HG02870 (cell line): ENCODE data around the gene CEMIP.

Source experiments
- ATAC-seq: cut with Tn5 transposase; IDR thresholded peaks from one replicate; pipeline ENCODE4 v1.9.1; 2021; ENCODE audit warnings: mild to moderate bottlenecking, moderate library complexity; ENCODE audit not compliant: unreplicated experiment

The CEMIP gene

DNA sequence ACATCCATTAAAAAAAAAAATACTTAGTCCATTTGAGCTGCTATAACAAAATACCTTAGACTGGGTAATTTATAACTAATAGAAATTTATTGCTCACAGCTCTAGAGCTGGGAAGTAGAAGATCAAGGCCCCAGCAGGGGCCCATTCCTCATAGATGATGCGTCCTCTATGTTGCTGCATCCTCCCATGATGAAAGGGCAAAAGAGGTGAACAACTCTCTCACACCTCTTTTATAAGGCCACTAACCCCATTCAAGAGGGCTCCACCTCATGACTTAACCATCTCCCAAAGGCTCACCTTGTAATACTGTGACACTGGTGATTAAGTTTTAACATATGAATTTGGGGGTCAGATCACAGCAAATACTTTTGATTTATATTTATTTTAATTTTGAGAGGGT, 218.5 kb downstream of the CEMIP start:
- no peak for ATAC-seq

DNA sequence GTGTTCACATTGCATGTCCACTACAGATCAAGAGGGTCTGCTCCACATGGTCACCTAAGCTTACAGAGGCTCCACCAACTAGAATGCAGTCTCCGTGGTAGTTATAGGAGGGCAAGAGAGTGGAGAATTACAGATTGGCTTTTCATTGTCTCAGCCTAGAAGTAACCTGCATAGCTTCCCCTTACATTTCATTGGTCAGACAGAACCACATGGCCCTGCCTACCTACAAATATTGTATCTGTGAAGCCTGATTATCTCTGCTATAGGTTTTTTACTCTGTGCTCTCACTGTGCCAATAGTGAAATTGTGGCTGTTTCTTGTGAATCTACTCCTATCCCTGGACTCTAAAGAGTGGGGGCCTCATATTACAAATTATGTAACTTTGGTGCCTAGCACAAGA, 219.1 kb downstream of the CEMIP start:
- ATAC-seq, result no peak

DNA sequence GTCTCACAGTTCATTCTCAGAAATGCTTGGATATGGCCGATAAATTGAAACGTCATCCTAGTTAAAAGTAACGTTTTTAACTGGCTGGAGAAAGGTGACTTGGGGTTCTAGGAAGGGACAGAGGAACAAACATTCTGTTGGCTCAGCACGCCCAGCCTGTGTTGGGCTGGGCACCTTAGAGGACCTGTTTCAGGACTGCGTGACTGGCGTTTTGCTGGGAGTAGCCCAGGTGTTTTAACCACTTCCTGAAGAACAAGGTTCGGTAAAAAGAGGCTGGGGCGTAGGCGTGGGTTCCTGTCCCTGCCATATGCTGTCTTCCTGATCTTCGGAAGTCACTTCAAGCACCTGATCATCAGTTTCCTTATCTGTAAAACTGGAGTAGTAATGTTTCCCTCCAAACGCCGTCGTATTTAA, 220.5 kb downstream of the CEMIP start:
- ATAC-seq, result no peak

DNA sequence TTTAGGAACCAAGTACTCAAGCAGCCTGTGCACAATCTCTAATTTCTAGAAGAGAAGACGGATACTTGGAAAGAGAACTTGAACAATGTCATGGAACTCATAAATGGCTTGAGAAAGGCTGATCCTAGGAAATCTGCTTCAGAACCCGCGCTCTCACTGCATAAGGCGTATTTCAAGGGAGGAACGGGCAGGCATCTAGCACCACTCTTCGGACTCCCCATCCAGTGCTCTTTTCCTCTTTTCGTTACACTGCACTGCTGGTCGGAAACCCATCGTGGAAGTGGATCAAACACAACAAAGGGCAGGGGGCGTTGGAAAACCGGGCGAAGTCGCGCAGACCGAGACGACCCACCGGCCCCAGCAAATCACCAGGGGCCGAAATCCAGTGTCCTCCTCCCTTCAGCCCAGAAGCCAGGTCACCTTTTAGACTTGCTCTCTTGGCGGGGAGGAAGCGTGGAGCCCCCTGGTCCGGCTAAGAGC, 221.0 kb downstream of the CEMIP start:
- ATAC-seq, result peak; percentile 1

DNA sequence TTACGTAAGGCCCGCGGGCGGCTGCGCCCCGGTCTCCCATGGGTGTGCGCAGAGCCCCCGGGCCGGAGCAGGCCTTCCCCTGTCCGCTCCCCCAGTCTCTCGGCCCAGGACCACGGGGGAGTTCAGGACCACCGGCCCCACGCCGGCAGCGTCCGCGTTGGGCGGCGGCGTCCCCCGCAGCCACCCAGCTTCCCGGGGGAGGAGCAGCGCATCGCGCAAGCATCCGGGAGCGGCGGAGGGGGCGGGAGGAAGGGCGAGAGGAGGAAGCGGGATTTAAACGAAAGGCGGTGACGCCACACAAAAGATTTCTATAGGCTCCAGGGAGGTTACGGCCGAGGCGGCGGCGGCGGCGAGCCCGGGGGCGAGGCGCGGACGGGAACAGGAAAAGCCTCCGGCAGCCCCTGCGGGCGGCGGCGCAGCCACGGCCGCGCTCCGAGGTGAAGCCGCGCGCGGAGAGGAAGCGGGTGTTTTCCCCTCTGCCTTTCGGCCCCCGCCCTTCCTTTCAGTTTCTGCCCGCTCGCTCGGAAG, 221.5 kb downstream of the CEMIP start, which contains the start of gene TLNRD1:
Gene TLNRD1, plus strand, starts transcription at position 300 of the 528 bp plus-strand sequence. CDS start 1,349 bp downstream, outside the sequence.
- peak; percentile 59 for ATAC-seq
